Measurements from ENCODE around the gene KIF4A. TPM values are rescaled to one million over a fixed set of nuclear protein-coding genes. Genes with fewer than 3 reads are reported as not detected.

The KIF4A gene
- total and polyA plus RNA-seq, 10 of the 15 experiments (the other 5 are each of a cell fraction or from before 2014, with no cell fraction given) = 10.8 to 28.8 (median 22.5) TPM

DNA sequence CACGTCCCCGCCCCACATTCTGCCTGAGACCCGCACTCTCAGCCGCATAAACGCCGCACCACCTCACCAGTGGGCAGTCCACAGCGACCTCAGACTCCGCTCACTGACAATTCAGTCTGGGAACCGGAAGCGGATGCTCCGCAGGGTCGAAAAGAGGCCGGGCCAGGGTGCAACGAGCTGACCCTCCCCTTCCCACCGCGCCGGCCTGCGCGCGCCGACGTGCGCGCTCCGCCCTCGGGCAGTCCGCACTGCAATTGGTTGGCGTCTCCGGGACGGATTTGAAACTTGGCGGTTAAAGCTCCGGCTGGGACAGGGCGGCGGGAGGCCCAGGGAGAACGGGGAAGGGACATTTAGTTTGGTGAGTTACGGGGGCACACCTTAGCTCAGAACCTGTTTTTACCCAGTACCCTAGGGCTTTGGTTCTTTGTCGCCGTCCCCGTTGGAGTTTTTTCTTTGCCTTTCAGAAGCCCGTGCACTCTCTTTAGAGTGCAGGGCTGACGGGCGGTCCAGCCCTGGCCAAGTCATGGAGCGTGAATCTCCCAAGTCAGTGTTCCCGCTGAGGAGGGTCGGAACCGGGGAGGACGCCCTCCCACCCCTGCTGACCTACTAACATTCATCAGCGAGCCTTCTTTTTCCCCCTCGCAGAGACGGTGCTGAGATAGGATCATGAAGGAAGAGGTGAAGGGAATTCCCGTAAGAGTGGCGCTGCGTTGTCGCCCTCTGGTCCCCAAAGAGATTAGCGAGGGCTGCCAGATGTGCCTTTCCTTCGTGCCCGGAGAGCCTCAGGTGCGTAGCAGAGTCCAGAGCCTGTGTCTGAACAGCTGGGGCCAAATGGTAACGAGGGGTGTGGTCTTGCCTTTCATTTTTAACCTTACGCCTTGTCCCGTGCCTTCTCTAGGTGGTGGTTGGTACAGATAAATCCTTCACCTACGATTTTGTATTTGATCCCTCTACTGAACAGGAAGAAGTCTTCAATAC, at the start of gene KIF4A, which contains the start of gene PDZD11 (continued):
- TF ChIP-seq ESRRA (IDR thresholded peaks at IDR 0.05; ENCODE audit: low read length) = no peak
- TF ChIP-seq CREB1 (IDR thresholded peaks at IDR 0.05; ENCODE audit: low read depth) = peak; percentile 54; the same call in 1 of the 2 replicates
- TF ChIP-seq, protein P1, sequence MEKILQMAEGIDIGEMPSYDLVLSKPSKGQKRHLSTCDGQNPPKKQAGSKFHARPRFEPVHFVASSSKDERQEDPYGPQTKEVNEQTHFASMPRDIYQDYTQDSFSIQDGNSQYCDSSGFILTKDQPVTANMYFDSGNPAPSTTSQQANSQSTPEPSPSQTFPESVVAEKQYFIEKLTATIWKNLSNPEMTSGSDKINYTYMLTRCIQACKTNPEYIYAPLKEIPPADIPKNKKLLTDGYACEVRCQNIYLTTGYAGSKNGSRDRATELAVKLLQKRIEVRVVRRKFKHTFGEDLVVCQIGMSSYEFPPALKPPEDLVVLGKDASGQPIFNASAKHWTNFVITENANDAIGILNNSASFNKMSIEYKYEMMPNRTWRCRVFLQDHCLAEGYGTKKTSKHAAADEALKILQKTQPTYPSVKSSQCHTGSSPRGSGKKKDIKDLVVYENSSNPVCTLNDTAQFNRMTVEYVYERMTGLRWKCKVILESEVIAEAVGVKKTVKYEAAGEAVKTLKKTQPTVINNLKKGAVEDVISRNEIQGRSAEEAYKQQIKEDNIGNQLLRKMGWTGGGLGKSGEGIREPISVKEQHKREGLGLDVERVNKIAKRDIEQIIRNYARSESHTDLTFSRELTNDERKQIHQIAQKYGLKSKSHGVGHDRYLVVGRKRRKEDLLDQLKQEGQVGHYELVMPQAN (conservative IDR thresholded peaks at IDR 0.05) = peak; percentile 99
- peak; percentile 75; the same call in 1 of the 2 replicates for TF ChIP-seq PML (IDR thresholded peaks at IDR 0.05; ENCODE audit: low read length)
- no peak for TF ChIP-seq SUZ12 (IDR thresholded peaks at IDR 0.05; ENCODE audit: unreplicated experiment)
- TF ChIP-seq, protein P2, sequence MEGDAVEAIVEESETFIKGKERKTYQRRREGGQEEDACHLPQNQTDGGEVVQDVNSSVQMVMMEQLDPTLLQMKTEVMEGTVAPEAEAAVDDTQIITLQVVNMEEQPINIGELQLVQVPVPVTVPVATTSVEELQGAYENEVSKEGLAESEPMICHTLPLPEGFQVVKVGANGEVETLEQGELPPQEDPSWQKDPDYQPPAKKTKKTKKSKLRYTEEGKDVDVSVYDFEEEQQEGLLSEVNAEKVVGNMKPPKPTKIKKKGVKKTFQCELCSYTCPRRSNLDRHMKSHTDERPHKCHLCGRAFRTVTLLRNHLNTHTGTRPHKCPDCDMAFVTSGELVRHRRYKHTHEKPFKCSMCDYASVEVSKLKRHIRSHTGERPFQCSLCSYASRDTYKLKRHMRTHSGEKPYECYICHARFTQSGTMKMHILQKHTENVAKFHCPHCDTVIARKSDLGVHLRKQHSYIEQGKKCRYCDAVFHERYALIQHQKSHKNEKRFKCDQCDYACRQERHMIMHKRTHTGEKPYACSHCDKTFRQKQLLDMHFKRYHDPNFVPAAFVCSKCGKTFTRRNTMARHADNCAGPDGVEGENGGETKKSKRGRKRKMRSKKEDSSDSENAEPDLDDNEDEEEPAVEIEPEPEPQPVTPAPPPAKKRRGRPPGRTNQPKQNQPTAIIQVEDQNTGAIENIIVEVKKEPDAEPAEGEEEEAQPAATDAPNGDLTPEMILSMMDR (IDR thresholded peaks at IDR 0.05 in 2 of 3, conservative IDR thresholded peaks at IDR 0.05 in 1 of 3; ENCODE audit: control insufficient read depth in 2 of 3, extremely low read depth in 1 of 3, insufficient read depth in 1 of 3, low read depth in 3 of 3, low read length in 3 of 3) = no peak
- no peak for TF ChIP-seq MYC (IDR thresholded peaks at IDR 0.05; ENCODE audit: insufficient read depth, insufficient read length, insufficient replicate concordance, low read length, severe bottlenecking)
- no peak for TF ChIP-seq MEF2B (IDR thresholded peaks at IDR 0.05; ENCODE audit: partially characterized antibody, poor library complexity, severe bottlenecking)
- TF ChIP-seq, protein P3, sequence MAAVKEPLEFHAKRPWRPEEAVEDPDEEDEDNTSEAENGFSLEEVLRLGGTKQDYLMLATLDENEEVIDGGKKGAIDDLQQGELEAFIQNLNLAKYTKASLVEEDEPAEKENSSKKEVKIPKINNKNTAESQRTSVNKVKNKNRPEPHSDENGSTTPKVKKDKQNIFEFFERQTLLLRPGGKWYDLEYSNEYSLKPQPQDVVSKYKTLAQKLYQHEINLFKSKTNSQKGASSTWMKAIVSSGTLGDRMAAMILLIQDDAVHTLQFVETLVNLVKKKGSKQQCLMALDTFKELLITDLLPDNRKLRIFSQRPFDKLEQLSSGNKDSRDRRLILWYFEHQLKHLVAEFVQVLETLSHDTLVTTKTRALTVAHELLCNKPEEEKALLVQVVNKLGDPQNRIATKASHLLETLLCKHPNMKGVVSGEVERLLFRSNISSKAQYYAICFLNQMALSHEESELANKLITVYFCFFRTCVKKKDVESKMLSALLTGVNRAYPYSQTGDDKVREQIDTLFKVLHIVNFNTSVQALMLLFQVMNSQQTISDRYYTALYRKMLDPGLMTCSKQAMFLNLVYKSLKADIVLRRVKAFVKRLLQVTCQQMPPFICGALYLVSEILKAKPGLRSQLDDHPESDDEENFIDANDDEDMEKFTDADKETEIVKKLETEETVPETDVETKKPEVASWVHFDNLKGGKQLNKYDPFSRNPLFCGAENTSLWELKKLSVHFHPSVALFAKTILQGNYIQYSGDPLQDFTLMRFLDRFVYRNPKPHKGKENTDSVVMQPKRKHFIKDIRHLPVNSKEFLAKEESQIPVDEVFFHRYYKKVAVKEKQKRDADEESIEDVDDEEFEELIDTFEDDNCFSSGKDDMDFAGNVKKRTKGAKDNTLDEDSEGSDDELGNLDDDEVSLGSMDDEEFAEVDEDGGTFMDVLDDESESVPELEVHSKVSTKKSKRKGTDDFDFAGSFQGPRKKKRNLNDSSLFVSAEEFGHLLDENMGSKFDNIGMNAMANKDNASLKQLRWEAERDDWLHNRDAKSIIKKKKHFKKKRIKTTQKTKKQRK (IDR thresholded peaks at IDR 0.05; ENCODE audit: low read depth, low read length) = no peak
- no peak for TF ChIP-seq RFX5 (IDR thresholded peaks at IDR 0.05; ENCODE audit: low read depth, low read length)
- no peak for TF ChIP-seq ZNF217 (IDR thresholded peaks at IDR 0.05)
- TF ChIP-seq, protein P4, sequence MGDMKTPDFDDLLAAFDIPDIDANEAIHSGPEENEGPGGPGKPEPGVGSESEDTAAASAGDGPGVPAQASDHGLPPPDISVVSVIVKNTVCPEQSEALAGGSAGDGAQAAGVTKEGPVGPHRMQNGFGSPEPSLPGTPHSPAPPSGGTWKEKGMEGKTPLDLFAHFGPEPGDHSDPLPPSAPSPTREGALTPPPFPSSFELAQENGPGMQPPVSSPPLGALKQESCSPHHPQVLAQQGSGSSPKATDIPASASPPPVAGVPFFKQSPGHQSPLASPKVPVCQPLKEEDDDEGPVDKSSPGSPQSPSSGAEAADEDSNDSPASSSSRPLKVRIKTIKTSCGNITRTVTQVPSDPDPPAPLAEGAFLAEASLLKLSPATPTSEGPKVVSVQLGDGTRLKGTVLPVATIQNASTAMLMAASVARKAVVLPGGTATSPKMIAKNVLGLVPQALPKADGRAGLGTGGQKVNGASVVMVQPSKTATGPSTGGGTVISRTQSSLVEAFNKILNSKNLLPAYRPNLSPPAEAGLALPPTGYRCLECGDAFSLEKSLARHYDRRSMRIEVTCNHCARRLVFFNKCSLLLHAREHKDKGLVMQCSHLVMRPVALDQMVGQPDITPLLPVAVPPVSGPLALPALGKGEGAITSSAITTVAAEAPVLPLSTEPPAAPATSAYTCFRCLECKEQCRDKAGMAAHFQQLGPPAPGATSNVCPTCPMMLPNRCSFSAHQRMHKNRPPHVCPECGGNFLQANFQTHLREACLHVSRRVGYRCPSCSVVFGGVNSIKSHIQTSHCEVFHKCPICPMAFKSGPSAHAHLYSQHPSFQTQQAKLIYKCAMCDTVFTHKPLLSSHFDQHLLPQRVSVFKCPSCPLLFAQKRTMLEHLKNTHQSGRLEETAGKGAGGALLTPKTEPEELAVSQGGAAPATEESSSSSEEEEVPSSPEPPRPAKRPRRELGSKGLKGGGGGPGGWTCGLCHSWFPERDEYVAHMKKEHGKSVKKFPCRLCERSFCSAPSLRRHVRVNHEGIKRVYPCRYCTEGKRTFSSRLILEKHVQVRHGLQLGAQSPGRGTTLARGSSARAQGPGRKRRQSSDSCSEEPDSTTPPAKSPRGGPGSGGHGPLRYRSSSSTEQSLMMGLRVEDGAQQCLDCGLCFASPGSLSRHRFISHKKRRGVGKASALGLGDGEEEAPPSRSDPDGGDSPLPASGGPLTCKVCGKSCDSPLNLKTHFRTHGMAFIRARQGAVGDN (IDR thresholded peaks at IDR 0.05) = no peak
- TF ChIP-seq ZNF622 (IDR thresholded peaks at IDR 0.05) = no peak

Measured in GM12878 (cell line).